ENCODE data around the gene LRIG1.

LRIG1 gene

GRCh38 chr3:66378256-66378655 is 122.6 kb downstream of the LRIG1 start:
- DNase-seq = no peak

- DNase-seq = no peak
These were observed 123.0 kb downstream of the LRIG1 start for GRCh38 chr3:66377800-66378199.

- DNase-seq = no peak
These were observed 124.3 kb downstream of the LRIG1 start for GRCh38 chr3:66376568-66376967.

- DNase-seq = no peak
These were observed 128.0 kb downstream of the LRIG1 start for GRCh38 chr3:66372681-66373350.

GRCh38 chr3:66371432-66371831 is 129.4 kb downstream of the LRIG1 start:
- no peak for DNase-seq

GRCh38 chr3:66370179-66370578 is 130.6 kb downstream of the LRIG1 start:
- DNase-seq = no peak

GRCh38 chr3:66367979-66368378 is 132.8 kb downstream of the LRIG1 start:
- no peak for DNase-seq

GRCh38 chr3:66366747-66367146 is 134.1 kb downstream of the LRIG1 start:
- DNase-seq = no peak

GRCh38 chr3:66365080-66365479 is 135.7 kb downstream of the LRIG1 start:
- DNase-seq = no peak

- no peak for DNase-seq
These were observed 137.7 kb downstream of the LRIG1 start for GRCh38 chr3:66363148-66363547.

GRCh38 chr3:66362541-66362941 is 138.3 kb downstream of the LRIG1 start:
- no peak for DNase-seq

- no peak for DNase-seq
These were observed 139.5 kb downstream of the LRIG1 start for GRCh38 chr3:66361356-66361755.

GRCh38 chr3:66355997-66356396 is 144.8 kb downstream of the LRIG1 start:
- DNase-seq = no peak

GRCh38 chr3:66355394-66355793 is 145.4 kb downstream of the LRIG1 start:
- no peak for DNase-seq

GRCh38 chr3:66354001-66354400 is 146.8 kb downstream of the LRIG1 start:
- DNase-seq = no peak

- DNase-seq = no peak
These were observed 147.3 kb downstream of the LRIG1 start for GRCh38 chr3:66353530-66353929.

GRCh38 chr3:66353039-66353438 is 147.8 kb downstream of the LRIG1 start:
- DNase-seq = no peak

GRCh38 chr3:66350601-66351000 is 150.2 kb downstream of the LRIG1 start:
- DNase-seq = no peak

- DNase-seq = no peak
These were observed 152.1 kb downstream of the LRIG1 start for GRCh38 chr3:66348704-66349103.

- no peak for DNase-seq
These were observed 155.8 kb downstream of the LRIG1 start for GRCh38 chr3:66344848-66345578.

GRCh38 chr3:66344391-66344811 is 156.4 kb downstream of the LRIG1 start:
- DNase-seq = no peak

GRCh38 chr3:66342717-66343356 is 158.0 kb downstream of the LRIG1 start:
- no peak for DNase-seq

GRCh38 chr3:66338927-66339326 is 161.9 kb downstream of the LRIG1 start:
- no peak for DNase-seq

GRCh38 chr3:66336333-66336766 is 164.5 kb downstream of the LRIG1 start:
- DNase-seq = no peak
